Thoracic aorta (tissue), 2 donors: ENCODE data around the gene DGKA. TPM values are rescaled to one million over a fixed set of nuclear protein-coding genes. Genes with fewer than 3 reads are reported as not detected.
"Not testable (repeated sequence)": the region's sequence is repeated elsewhere in the genome, so short reads cannot be mapped to it uniquely, and the experiment has no call there.

Experiments used
- ATAC-seq: fragments of 150-250 bp; one replicate; pipeline ENCODE4 v1.8.0; 2017; ENCODE audit warnings: low read depth; ENCODE audit not compliant: insufficient number of reproducible peaks, low FRiP score
- DNase-seq: peaks from one replicate; pipeline ENCODE4 v3.0.0-alpha.2; 2020; ENCODE audit warnings: low spot score
- H3K27ac ChIP-seq, 2 donors: fragments of 200-600 bp; sonication (generic); 1 replicate in 1 of 2; 2 replicates in 1 of 2; pipeline ENCODE4 v1.5.1; 2016; ENCODE audit warnings: mild to moderate bottlenecking in 2 of 2, moderate library complexity in 2 of 2
- H3K27me3 ChIP-seq: fragments of 200-600 bp; sonication (generic); replicated peaks from 2 replicates; pipeline ENCODE4 v1.6.0; 2016; ENCODE audit warnings: mild to moderate bottlenecking; ENCODE audit not compliant: insufficient read depth
- H3K36me3 ChIP-seq: fragments of 200-600 bp; sonication (generic); one replicate; pipeline ENCODE4 v1.5.1; 2016
- H3K4me1 ChIP-seq, 2 donors: fragments of 200-600 bp; sonication (generic); 1 replicate in 1 of 2; 2 replicates in 1 of 2; pipeline versions ENCODE4 v1.5.1 to v1.6.0; 2016; ENCODE audit warnings: low read depth in 2 of 2, mild to moderate bottlenecking in 1 of 2; ENCODE audit not compliant: control insufficient read depth in 1 of 2
- H3K4me3 ChIP-seq: fragments of 200-600 bp; sonication (generic); 2 replicates; pipeline ENCODE4 v1.5.1; 2016; ENCODE audit warnings: mild to moderate bottlenecking
- H3K9me3 ChIP-seq: fragments of 200-600 bp; sonication (generic); 2 replicates; pipeline ENCODE4 v1.5.1; 2016
- CTCF ChIP-seq: fragments of 200-600 bp; sonication (generic); IDR thresholded peaks from one replicate; pipeline ENCODE4 v1.5.1; 2019; ENCODE audit warnings: antibody characterized with exemption
- total RNA-seq, 2 donors: library from RNA; depleted of rRNA; stranded (reverse); fragments of >200 nt; gene quantifications; one replicate each; pipeline versions ENCODE4 v1.1.0 to v1.2.3, GENCODE V29; 2016

DGKA gene
- total RNA-seq, 2 donors from 2014 or later = 72.8 to 104 TPM

GRCh38 chr12:55974308-55974730, 43.4 kb downstream of the DGKA start:
- DNase-seq (no peak), ATAC-seq (no peak)
- Histone ChIP-seq H3K9me3 (no peaks in the 10 kb centered on the region), H3K27ac (peak overlapping the region; percentile 97), H3K27me3 (no peaks in the 10 kb centered on the region), H3K4me1 (peaks cover 17 to 55% of the 10 kb centered on the region in 2 donors), H3K4me3 (peak overlapping the region; percentile 98), H3K36me3 (no peaks in the 10 kb centered on the region)
- no peak for TF ChIP-seq CTCF

- ATAC-seq (no peak), DNase-seq (no peak)
- Histone ChIP-seq H3K4me1 (peaks cover 11 to 42% of the 10 kb centered on the region in 2 donors), H3K27ac (no peak overlapping the region), H3K27me3 (no peaks in the 10 kb centered on the region), H3K4me3 (no peak overlapping the region), H3K36me3 (peaks cover 7% of the 10 kb centered on the region), H3K9me3 (no peaks in the 10 kb centered on the region)
- no peak for TF ChIP-seq CTCF
These were observed 47.4 kb downstream of the DGKA start for GRCh38 chr12:55978393-55978792.

GRCh38 chr12:55979069-55979468, 48.1 kb downstream of the DGKA start:
- H3K36me3 ChIP-seq = peaks cover 12% of the 10 kb centered on the region
- no peak overlapping the region for H3K27ac ChIP-seq
- no peak overlapping the region for H3K4me3 ChIP-seq
- no peak for ATAC-seq
- no peaks in the 10 kb centered on the region for H3K9me3 ChIP-seq
- H3K4me1 ChIP-seq = peaks cover 11 to 42% of the 10 kb centered on the region in 2 donors
- no peak for TF ChIP-seq CTCF
- H3K27me3 ChIP-seq = no peaks in the 10 kb centered on the region
- no peak for DNase-seq

- Histone ChIP-seq H3K36me3 (peaks cover 29% of the 10 kb centered on the region), H3K4me1 (peaks cover 0 to 18% of the 10 kb centered on the region in 2 donors)
- DNase-seq, H3K9me3 ChIP-seq, H3K27me3 ChIP-seq, H3K27ac ChIP-seq, H3K4me3 ChIP-seq, ATAC-seq: not testable (repeated sequence)
These were observed 50.9 kb downstream of the DGKA start for GRCh38 chr12:55981882-55982281.

GRCh38 chr12:55982319-55982936, 51.5 kb downstream of the DGKA start:
- TF ChIP-seq CTCF = no peak
- Histone ChIP-seq H3K36me3 (peaks cover 35% of the 10 kb centered on the region), H3K27ac (no peak overlapping the region), H3K4me3 (no peak overlapping the region), H3K4me1 (peaks cover 0 to 13% of the 10 kb centered on the region in 2 donors), H3K9me3 (no peaks in the 10 kb centered on the region), H3K27me3 (no peaks in the 10 kb centered on the region)
- DNase-seq (no peak), ATAC-seq (no peak)
